DOHH2 (cell line): ENCODE data around the gene NTNG2.
A peak's percentile ranks its signal among the peaks of the same experiment; 100 is the strongest.

Experiments used
- H3F3A ChIP-seq: fragments of 200-600 bp; sonication (generic), shearing (Covaris generic); 2 replicates; pipeline ENCODE4 v1.6.0; 2016; ENCODE audit warnings: antibody characterized with exemption, mild to moderate bottlenecking; ENCODE audit not compliant: control insufficient read depth, insufficient read depth
- H3K27ac ChIP-seq: fragments of 200-600 bp; sonication (generic); 2 replicates; pipeline ENCODE4 v1.5.1; 2014; ENCODE audit warnings: low read depth, mild to moderate bottlenecking, low read length, moderate library complexity
- H3K27me3 ChIP-seq: fragments of 200-600 bp; sonication (generic); 2 replicates; pipeline ENCODE4 v1.6.1; 2014; ENCODE audit warnings: mild to moderate bottlenecking, low read length, mixed read lengths; ENCODE audit not compliant: control insufficient read depth
- H3K36me3 ChIP-seq: fragments of 200-600 bp; sonication (generic); 2 replicates; pipeline ENCODE4 v1.6.1; 2014; ENCODE audit warnings: mild to moderate bottlenecking, low read length, moderate library complexity, mixed read lengths; ENCODE audit not compliant: control insufficient read depth
- H3K4me1 ChIP-seq: fragments of 200-600 bp; sonication (generic); 2 replicates; pipeline ENCODE4 v1.6.1; 2014; ENCODE audit warnings: mild to moderate bottlenecking, low read length, mixed read lengths; ENCODE audit not compliant: control insufficient read depth
- H3K4me2 ChIP-seq: fragments of 200-600 bp; sonication (generic); 2 replicates; pipeline ENCODE4 v1.6.0; 2014; ENCODE audit warnings: mild to moderate bottlenecking, low read length, moderate library complexity
- H3K4me3 ChIP-seq: fragments of 200-600 bp; sonication (generic); 2 replicates; pipeline ENCODE4 v1.5.1; 2014; ENCODE audit warnings: mild to moderate bottlenecking, low read length, mixed read lengths
- H3K79me2 ChIP-seq: fragments of 200-600 bp; sonication (generic); 2 replicates; pipeline ENCODE4 v1.6.1; 2014; ENCODE audit warnings: mild to moderate bottlenecking, low read length, mixed read lengths; ENCODE audit not compliant: control insufficient read depth
- H3K9me2 ChIP-seq: fragments of 200-600 bp; sonication (generic); replicated peaks from 2 replicates; pipeline ENCODE4 v1.6.1; 2014; ENCODE audit warnings: mild to moderate bottlenecking, low read length, mixed read lengths; ENCODE audit not compliant: control insufficient read depth
- H3K9me3 ChIP-seq: fragments of 200-600 bp; sonication (generic); 2 replicates; pipeline ENCODE4 v1.6.1; 2014; ENCODE audit warnings: antibody characterized with exemption, low read length, mixed read lengths; ENCODE audit not compliant: control insufficient read depth, insufficient read depth
- H4K20me1 ChIP-seq: fragments of 200-600 bp; sonication (generic); 2 replicates; pipeline ENCODE4 v1.6.0; 2014; ENCODE audit warnings: low read depth, mild to moderate bottlenecking, antibody characterized with exemption, low read length, moderate library complexity; ENCODE audit not compliant: control insufficient read depth, insufficient read depth
- CTCF ChIP-seq: fragments of 200-600 bp; sonication (generic); IDR thresholded peaks from one replicate; pipeline ENCODE4 v1.5.1; 2014; ENCODE audit warnings: antibody characterized with exemption, mild to moderate bottlenecking, low read depth, low read length; ENCODE audit not compliant: poor library complexity, severe bottlenecking
- EZH2phosphoT487 ChIP-seq: fragments of 200-600 bp; sonication (generic); IDR thresholded peaks from 2 replicates; pipeline ENCODE4 v1.6.1; 2017; ENCODE audit warnings: borderline replicate concordance, mild to moderate bottlenecking, antibody characterized with exemption, low read length, moderate library complexity, mixed read lengths

The NTNG2 gene

GRCh38 chr9:132182314-132183091 lies 20.6 kb downstream of the NTNG2 start:
- TF ChIP-seq EZH2phosphoT487 (no peak), CTCF (peak; percentile 11)
- Histone ChIP-seq H3K4me3 (no peak overlapping the region), H3K9me3 (no peaks in the 10 kb centered on the region), H3K9me2 (no peaks in the 10 kb centered on the region), H3K27ac (no peak overlapping the region), H3K4me2 (no peak overlapping the region), H3K79me2 (no peaks in the 10 kb centered on the region), H3F3A (no peaks in the 10 kb centered on the region), H4K20me1 (no peaks in the 10 kb centered on the region), H3K36me3 (no peaks in the 10 kb centered on the region), H3K4me1 (peaks cover 7% of the 10 kb centered on the region), H3K27me3 (peaks cover 22% of the 10 kb centered on the region)

- Histone ChIP-seq H3K9me2 (no peaks in the 10 kb centered on the region), H3K27me3 (peaks cover 22% of the 10 kb centered on the region), H3K27ac (no peak overlapping the region), H3F3A (no peaks in the 10 kb centered on the region), H3K4me1 (peaks cover 7% of the 10 kb centered on the region), H3K36me3 (no peaks in the 10 kb centered on the region), H3K4me2 (no peak overlapping the region), H3K4me3 (no peak overlapping the region), H3K79me2 (no peaks in the 10 kb centered on the region), H4K20me1 (no peaks in the 10 kb centered on the region), H3K9me3 (no peaks in the 10 kb centered on the region)
- TF ChIP-seq EZH2phosphoT487: no peak
- no peak for TF ChIP-seq CTCF
Measured at GRCh38 chr9:132183134-132183533, 21.3 kb downstream of the NTNG2 start.

- Histone ChIP-seq H3K36me3 (no peaks in the 10 kb centered on the region), H3K27me3 (peaks cover 24% of the 10 kb centered on the region), H3K9me2 (no peaks in the 10 kb centered on the region), H3K4me2 (no peak overlapping the region; the same call in 1 of the 2 replicates), H4K20me1 (no peaks in the 10 kb centered on the region), H3K9me3 (no peaks in the 10 kb centered on the region), H3F3A (no peaks in the 10 kb centered on the region), H3K4me1 (peaks cover 7% of the 10 kb centered on the region), H3K4me3 (no peak overlapping the region), H3K27ac (no peak overlapping the region), H3K79me2 (no peaks in the 10 kb centered on the region)
- TF ChIP-seq EZH2phosphoT487 (no peak), CTCF (no peak)
Measured at GRCh38 chr9:132183715-132184114, 21.9 kb downstream of the NTNG2 start.
